NCI-H1436 treated with DMSO at 0.1 percent for 48 hours (cell line): Measurements from ENCODE around the gene PSMC1.
A peak's percentile ranks its signal among the peaks of the same experiment; 100 is the strongest.
"Not testable (repeated sequence)": the region's sequence is repeated elsewhere in the genome, so short reads cannot be mapped to it uniquely, and the experiment has no call there.

ENCODE experiments used
- DNase-seq: peaks from one replicate; lab custom pipeline; 2025; lab: John Stamatoyannopoulos, UW

PSMC1 gene

DNA sequence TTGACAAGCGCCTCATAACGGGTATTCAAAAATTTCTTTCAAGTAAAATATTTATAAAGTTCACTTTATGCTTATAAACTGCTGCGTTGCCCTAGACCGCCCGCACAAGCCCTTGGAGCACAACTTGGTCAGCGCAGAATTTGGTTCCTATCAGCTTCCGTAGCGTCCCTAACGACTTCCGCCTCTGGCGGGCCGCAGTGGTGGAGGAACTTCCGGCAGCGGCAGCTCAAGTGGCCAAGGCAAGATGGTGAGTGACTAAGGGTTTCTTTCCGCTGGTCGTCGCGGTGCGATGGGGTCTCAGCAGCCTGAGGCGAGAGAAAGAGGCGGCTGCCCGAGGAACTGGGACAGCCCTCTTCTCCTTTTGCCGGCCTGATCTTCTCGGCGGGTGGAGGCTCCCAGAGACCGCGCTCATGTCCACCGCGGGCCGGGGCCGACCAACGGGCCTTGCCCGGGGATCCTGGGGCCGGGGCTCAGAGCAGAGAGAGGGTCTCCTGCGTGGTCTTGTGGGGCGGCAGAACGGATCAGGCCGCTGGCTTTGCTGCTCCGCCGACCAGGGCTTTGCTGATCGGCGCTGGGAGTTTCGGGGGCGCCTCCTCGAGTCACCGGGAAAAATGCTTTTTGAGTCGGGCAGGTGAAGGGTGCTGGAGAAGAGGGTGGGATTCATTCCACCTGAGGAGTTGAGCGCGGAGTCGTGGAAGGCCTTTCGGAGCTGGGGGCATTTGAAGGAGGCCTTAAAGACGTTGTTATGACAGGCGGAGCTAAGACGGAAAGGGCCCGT is at the start of gene PSMC1:
PSMC1 (plus strand) TSS at position 200 of the 778 bp plus-strand sequence; CDS start at position 245, 45 bp downstream.
- DNase-seq: peak; percentile 54

DNA sequence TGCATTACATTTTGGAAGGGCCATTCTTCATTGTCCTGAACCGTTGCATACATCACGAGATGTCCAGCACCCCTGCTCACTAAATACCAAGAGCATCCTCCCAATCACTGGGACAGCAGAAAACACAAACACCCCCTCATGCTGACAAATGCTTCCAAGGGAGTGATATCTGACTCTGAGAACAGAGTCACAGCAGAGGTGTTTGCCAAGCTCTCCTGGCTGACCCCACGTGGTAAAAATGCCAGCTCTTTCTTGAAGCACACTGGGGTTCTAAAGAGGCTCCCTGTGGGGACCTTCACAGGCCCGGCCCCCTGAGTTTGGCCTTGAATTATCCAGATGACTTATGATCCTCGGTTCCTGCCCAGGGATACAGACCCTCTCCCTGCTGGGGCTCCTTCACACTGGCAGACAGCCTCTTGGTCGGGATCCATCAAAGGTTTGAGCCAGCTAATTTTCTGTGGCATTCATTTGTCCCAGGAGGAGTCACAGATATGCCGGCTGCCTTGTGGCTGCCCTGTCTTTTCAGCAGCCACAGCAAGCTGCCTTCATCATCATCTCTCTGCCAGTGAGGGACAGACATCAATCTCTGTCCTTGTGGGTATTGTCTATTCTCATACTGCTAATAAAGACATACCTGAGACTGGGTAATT is 43.1 kb upstream of the PSMC1 start:
- no peak for DNase-seq

DNA sequence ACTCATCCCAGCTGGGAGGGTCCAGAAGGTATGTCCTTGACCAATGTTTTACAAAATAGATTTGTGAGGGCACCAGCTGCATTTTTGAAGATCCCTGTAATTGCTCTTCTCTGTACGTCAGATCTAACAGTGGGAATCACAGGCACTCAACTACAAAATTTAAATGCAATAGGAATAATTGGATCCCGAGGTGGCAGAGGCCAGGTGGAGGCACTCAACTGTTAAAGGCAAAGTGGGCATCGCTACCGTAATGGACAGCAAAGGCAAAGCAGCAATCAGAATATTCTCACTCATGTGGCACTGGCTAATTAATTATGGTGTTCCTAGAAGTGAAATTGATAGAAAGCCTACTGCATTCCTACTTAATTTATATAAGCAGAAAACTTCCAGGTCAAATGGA is 27.9 kb upstream of the PSMC1 start:
- DNase-seq: no peak

DNA sequence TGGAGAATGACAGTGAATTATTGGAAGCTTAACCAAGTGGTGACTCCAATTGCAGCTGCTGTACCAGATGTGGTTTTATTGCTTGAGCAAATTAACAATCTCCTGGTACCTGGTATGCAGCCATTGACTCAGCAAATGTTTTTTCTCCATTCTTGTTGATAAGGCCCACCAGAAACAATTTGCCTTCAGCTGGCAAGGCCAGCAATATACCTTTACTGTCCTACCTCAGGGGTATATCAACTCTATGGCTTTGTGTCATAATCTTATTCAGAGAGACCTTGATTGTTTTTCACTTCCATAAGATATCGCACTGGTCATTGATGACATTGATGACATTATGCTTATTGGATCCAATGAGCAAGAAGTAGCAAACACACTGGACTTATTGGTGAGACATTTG is 26.4 kb upstream of the PSMC1 start:
- DNase-seq: not testable (repeated sequence)

DNA sequence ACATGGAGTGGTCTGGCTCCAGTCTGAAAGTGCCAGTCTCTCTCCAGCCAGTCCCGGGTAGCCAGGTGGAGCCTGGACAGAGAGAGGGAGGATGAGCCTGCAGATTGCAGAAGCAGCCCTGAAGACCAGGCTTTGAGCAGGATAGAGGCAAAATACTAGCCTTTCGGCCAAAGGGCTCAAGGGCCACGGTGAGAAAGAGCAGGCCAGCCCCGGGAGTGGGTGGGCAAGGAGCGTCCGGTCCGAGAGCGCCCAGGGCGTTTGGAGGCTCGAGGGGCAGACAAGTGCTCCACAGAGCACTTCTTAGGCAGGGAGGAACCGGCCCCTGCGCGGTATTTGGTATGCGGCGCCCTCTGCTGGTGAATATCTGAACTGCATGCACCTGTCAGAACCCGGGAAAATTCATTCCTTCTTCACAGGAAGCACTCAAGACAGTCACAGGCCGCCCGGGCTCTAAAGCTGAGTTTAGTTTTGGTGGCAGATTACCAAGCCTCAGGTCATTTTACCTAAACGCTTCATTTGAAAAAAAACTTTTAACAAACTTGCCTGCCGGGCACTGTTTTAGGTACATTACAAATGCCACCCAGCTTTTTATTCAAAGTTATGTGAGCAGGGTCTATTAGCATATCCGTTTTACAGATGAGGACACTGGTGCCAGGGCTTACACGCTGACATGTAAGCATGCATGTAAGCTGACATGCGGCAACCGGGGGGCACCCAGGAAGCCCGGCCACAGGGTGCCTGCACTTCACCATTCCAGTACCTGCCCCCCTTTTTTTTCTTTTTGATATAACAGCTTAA is 21.0 kb upstream of the PSMC1 start:
- peak; percentile 32 for DNase-seq

DNA sequence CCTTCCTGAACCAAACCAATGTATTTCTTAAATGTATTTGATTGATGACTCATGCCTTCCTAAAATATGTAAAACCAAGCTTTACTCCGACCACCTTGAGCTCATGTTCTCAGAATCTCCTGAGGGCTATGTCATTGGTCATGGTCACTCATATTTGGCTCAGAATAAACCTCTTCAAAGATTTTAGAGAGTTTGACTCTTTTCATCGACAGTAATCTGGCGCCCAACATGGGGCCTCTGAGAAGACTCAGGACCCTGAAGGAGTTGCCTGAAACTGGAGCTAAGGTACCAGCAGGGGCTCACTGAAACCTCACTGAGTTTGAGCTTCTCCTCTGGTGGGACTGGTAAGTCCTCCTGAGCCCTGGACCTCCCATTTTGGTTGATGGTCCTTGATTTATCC is 17.2 kb upstream of the PSMC1 start:
- no peak for DNase-seq

DNA sequence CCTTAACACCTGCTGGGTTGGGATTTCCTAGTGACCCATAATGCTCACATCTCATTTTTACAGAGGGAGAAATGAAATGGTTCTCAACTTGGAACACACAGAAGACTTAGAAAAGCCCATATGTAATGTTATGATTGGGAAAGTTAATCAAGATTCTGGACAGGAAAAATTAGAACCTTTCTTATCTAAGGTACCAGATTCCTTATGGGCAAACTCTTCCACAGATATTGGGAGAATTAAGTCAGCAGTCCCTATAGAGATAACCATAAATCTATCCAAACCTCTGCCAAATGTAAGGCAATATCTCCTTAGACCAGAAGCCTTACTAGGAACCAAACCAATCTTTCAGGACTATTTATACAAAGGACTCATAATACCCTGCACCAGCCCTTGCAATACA is 13.9 kb upstream of the PSMC1 start:
- DNase-seq: no peak

DNA sequence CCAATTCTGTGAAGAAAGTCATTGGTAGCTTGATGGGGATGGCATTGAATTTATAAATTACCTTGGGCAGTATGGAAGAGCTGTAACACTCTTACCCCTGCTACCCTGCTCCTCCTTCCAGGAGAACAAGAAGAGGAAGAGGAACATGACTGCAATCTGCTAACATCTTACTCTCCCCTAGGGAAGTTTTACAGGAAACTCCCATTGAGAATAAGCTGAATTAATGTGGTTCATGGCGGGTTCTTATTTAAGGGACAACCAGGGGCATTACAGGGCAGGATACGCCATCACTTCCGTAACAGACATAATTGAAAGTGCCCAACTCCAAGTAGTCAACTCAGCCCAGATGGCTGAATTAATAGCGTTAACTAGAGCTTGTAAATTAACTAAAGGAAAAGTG is 9.4 kb upstream of the PSMC1 start:
- DNase-seq: no peak

DNA sequence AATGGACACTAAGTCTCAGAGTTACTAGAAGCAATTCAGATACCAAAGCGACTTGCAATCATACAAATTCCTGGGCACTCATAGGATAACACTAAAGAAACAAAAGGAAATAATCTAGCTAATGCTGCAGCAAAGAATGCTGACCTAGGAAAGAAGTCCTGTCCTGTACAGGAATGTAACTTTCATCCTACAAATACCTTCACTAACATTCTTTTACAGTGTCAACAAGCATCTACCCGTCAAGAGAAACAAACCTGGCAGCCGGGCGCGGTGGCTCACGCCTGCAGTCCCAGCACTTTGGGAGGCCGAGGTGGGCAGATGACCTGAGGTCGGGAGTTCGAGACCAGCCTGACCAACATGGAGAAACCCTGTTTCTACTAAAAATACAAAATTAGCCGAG is 8.9 kb upstream of the PSMC1 start:
- not testable (repeated sequence) for DNase-seq

DNA sequence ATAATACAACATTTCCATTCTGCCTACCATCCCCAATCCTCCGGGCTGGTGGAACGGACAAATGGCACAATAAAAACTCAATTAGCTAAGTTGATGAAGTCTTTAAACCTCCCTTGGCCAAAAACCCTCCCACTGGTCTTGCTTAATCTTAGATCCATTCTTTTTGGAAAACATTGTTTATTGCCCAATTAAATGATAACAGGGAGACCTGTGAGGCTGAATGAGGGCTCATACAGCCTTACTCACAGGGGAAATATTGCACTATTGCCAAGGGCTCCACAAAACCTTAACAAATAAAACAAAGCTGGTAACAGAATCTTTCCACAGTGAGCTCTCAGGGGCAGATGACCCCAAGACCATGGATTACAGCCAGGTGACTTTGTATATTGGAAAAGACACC is 7.8 kb upstream of the PSMC1 start:
- no peak for DNase-seq

DNA sequence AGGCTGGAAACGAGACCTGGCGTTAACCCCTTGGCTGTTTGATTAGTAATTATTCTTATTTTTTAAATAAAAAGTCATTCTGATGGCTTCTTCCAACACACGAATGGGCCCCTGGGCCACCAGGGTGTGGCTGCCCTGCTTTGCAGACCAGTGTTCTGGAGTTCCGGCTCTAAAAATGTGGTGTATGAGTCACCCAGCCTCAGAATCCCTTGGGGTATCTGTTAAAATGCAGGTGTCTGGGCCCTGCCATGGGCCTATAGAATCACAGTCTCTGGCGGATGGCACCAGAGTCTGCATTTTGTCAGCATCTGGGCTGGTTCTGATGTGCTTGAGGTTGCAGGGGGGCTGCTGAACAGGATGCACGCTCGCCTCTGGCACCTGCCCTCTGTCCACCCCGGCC is 2.5 kb upstream of the PSMC1 start:
- DNase-seq: no peak

DNA sequence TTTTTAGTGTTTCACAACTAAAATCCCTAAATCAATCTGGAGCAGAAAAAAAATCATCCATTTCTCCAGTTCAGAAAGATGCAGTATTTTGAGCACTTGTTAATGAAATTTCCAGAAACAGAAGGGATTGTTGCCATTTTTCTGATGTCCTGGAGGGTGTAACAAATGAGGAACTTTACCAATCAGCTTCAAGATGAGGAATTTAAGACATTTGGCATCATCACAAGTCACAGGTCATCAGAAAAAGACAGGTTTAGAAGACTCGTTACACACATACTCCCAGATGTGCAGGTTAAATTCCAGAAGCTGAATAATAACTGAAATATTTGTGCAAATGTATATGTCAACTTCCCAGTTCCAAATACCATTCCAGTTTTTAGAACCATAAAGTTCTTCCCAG is 482 bp upstream of the PSMC1 start:
- no peak for DNase-seq

DNA sequence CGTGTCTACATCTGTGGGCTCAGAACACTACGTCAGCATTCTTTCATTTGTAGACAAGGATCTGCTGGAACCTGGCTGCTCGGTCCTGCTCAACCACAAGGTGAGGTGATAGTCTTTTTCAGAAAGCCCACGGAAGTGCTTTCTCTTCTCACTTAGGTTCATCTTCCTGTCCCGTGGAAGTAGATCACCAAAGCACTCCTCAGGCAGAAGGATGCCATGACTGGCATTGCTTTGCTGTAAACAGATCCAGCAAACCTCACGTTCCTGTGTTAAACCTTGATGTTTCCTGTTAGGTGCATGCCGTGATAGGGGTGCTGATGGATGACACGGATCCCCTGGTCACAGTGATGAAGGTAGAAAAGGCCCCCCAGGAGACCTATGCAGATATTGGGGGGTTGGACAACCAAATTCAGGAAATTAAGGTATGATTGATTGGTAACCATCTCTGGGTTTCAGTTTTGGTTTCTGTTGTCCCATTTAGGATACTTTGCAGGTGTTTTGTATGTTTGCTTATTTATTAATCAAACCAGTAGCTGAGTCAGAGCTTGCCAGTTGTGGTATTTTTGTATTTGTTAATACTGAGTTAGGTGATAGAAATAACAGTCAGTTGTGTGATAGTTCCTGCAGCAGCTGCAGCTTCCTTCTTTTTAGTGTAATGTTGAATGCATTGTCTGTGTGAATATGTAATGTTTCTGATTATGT is 7.5 kb downstream of the PSMC1 start:
- DNase-seq: no peak

DNA sequence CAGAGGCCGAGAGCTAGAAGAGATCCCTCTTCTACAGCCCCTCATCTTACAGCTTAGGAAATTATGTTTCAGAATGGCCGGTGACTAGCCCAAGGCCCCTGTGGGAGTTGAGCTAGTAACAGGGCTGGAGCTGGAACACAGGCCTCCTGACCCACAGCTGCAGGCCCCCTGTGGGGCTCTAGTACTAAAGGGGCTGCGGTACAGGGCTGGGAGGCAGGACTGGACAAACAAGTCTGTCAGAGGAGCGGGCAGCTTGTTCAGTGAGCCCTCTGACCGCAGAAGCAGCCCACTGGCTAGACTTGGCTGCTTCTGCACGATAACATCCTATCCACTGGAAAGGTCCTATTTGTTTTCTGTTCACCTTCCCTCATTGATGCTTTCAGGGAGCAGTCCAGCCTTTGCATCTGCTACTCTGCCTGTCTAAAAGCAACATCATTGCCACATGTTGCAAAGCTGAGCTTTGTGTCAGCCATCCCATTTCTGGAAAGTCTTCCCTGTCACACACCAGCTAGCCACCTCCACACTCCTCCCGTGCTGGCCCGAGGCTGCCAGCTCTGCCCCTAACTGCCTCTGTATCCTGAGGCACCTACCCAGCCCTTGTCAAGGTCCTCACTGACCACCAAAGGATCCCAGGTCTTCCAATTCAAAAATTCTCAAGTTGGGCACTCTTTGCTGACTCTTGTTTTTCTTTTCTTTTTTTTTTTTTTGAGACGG is 10.2 kb downstream of the PSMC1 start:
- no peak for DNase-seq

DNA sequence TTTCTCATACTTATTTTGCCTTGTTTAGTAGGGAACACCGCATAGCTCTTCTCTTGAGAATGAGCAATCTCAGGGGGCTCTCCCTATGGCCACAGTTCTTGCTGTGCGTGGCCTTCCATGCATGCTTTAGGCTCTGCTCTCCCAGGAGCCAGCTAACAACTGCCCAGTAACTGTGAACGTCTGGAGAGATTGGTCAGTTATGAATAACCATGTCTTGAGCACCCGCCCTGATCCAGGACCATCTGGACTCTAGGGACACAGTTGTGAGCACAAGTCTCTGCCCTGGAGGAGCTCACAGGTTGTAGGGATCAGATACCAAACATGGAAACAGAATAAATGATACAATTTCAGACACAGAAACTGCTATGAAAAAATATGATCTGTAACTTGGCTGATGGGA is 12.1 kb downstream of the PSMC1 start:
- DNase-seq: no peak

DNA sequence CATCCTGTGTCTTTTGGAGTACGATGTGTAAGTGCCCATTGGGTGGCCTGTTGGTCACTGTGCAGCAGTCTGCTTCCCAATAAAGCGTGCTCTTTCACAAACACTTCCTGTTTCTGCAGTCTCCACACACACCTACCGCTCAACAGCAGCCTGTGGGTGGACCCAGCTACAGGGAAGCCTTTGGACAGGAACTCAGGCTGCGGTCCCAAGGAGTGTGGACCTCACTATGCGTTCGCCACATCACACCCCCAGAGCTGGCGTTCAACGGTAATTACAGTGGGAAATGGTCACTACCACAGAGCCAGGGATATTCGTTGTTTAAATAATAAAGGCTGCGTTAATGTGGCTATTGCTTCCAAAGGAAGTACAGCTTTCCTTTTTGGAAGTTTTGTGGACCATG is 16.2 kb downstream of the PSMC1 start:
- no peak for DNase-seq

DNA sequence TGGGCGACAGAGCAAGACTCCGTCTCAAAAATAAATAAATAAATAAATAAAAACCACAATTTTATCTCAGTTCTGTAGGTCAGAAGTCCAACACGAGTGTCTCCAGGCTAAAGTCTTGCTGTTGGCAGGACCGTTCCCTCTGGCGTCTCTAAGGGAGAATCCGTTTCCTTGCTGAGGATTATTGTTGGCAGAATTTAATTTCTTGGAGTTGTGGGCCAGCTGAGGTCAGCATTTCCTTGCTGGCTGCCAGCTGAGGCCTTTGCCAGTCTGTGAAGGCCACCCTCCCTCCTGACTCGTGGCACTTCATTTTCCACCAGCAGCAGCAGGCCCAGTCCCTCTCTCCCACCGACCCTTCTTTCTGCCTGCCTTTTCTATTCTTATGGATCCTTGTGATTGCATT is 17.2 kb downstream of the PSMC1 start:
- DNase-seq: no peak

DNA sequence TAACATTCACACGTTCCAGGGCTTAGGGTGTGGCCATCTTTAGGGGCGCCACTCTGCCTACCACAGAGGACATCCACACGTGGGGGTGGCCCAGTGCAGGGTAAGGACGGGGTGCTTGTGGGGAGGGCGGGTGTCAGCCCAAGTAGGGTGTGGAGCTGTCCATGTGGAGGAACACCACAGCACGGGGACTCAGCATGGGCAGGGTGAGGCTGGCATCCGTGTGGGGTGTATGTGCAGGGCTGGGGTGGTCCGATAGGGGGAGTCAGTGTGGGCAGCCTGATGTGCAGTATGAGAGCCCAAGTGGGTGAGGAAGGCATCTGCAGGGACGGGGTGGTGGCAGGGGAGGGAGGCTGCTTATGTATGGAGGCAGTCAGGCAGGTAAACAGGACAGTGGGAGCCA is 17.7 kb downstream of the PSMC1 start:
- DNase-seq: no peak

DNA sequence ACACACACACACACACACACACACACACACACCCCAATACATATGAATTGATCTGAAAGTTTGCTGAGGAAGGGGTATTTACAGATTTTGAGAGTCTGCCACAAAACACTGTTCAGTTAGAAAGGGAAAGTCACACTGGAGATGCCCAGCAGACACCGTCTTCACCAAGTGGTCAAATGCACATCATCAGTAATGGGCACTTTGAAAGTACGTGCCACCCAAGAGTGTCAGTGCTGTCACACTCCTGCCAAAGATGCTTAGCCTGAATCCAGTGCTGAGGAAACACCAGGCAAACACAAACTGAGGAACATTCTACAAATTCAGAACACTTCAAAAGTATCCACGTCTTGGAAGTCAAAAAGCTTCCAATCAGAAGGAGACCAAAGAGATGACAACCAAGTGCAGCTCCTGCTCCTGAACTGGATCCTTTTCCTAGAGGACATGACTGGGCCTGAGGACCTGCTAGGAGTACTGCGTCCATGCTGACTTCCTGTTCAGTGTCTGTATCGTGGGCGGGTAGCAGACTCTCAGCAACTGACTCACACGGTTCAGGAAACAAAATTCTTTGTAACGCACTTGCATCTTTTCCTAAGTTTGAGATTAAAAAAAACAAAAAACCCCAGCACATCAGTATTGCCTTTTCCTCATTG is 18.6 kb downstream of the PSMC1 start:
- DNase-seq: no peak

DNA sequence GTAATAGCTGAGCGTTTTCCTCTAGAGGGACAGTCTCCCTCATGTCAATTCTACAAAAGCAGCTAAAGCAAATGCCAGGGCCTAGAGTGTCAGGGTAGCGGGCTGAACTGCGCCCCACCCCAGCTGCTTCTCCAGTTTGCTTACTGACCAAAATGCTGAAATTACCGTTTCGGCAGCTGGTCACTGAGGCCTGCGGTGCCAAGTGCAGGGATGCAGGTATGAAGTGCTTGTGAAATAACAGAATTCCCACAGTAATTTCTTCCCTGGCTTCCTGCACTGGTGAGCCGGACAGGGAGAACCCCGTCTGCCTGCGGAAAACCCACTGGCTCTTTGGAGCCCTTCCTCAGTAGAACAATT is 19.1 kb downstream of the PSMC1 start:
- no peak for DNase-seq

DNA sequence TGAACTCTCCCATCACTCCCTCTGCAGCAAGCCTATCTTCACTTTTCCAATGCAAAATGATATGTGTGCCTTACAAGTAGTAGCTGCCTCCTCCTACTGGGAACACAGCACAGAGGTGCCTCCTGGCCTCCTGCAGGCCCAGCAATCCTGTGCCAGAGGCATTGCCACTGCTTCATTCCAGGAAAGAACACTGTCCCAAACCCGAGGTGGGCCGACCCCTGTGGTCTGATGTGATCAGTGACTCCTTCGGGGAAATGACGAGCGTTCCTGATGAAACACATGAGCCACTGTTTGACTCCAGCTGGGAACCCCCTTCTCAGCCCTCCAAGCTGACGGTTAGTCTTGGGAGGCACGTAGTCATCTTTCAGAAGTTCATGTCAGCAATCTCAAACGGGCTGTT is 19.5 kb downstream of the PSMC1 start:
- no peak for DNase-seq
